MCF 10A (cell line): Measurements from ENCODE around the gene KIFC1. TPM values are rescaled to one million over a fixed set of nuclear protein-coding genes. Genes with fewer than 3 reads are reported as not detected.
"Not testable (repeated sequence)": the region's sequence is repeated elsewhere in the genome, so short reads cannot be mapped to it uniquely, and the experiment has no call there.

ENCODE experiments used
- Bru-seq: library from RNA; stranded (reverse); fragments of 400-500 nt; gene quantifications from one replicate; lab custom pipeline; 2021; lab: Mats Ljungman, UMichigan
- BruChase-seq, 2 experiments: library from RNA; stranded (reverse); fragments of 400-500 nt; gene quantifications; one replicate each; lab custom pipeline; 2021; lab: Mats Ljungman, UMichigan
- BruUV-seq: library from RNA; stranded (reverse); fragments of 400-500 nt; replicated peaks from 2 replicates; lab custom pipeline; 2021; lab: Mats Ljungman, UMichigan
- CTCF ChIA-PET: fragments of 300-600 bp; sonication (Branson Sonifier 250); formaldehyde crosslinking; extraction: SDS; loops from one replicate; lab custom pipeline; 2021; ENCODE audit warnings: antibody characterized with exemption, inconsistent platforms; lab: Yijun Ruan, JAX
- POLR2A ChIA-PET: fragments of 300-600, 350-650 bp; sonication (Branson Sonifier 250); formaldehyde crosslinking; extraction: SDS; loops from one replicate; lab custom pipeline; 2020; ENCODE audit warnings: antibody characterized with exemption, inconsistent platforms; lab: Yijun Ruan, JAX
- DNase-seq: peaks from one replicate; pipeline ENCODE4 v3.0.0-alpha.2; 2018; ENCODE audit not compliant: unreplicated experiment
- H3K27ac Mint-ChIP-seq: one replicate; pipeline ENCODE4 v1.8.0; 2022; ENCODE audit warnings: mild to moderate bottlenecking, low read depth, mixed read lengths; ENCODE audit not compliant: unreplicated experiment
- H3K27me3 Mint-ChIP-seq: one replicate; pipeline ENCODE4 v1.8.0; 2022; ENCODE audit warnings: mixed read lengths; ENCODE audit not compliant: insufficient read depth, unreplicated experiment
- H3K36me3 Mint-ChIP-seq: one replicate; pipeline ENCODE4 v1.8.0; 2022; ENCODE audit warnings: mild to moderate bottlenecking, moderate library complexity, mixed read lengths; ENCODE audit not compliant: insufficient read depth, unreplicated experiment
- H3K4me1 Mint-ChIP-seq: one replicate; pipeline ENCODE4 v1.8.0; 2022; ENCODE audit warnings: mixed read lengths; ENCODE audit not compliant: insufficient read depth, unreplicated experiment
- H3K4me3 Mint-ChIP-seq: one replicate; pipeline ENCODE4 v1.8.0; 2022; ENCODE audit warnings: mild to moderate bottlenecking, moderate library complexity, mixed read lengths; ENCODE audit not compliant: unreplicated experiment
- H3K9me3 Mint-ChIP-seq: one replicate; pipeline ENCODE4 v1.8.0; 2022; ENCODE audit warnings: mixed read lengths; ENCODE audit not compliant: unreplicated experiment
- intact Hi-C: fragments of 100-400 bp; cut with micrococcal nuclease; formaldehyde crosslinking; loops from 2 replicates; pipeline ENCODE4 v1.14.1; 2022
- long read RNA-seq: library from polyadenylated mRNA; stranded (forward); transcript quantifications from one replicate; pipeline ENCODE4 v2.0.0, GENCODE V29; 2022
- total RNA-seq: library from RNA; stranded (reverse); gene quantifications from 2 replicates; pipeline ENCODE4 v1.2.3, GENCODE V29; 2022
- TF ChIP-seq, protein P1 (sequence below): fragments of 200-600 bp; IDR thresholded peaks from one replicate; pipeline ENCODE4 v1.8.0; 2022; ENCODE audit warnings: antibody characterized with exemption, mild to moderate bottlenecking; ENCODE audit not compliant: unreplicated experiment

KIFC1 gene, protein sequence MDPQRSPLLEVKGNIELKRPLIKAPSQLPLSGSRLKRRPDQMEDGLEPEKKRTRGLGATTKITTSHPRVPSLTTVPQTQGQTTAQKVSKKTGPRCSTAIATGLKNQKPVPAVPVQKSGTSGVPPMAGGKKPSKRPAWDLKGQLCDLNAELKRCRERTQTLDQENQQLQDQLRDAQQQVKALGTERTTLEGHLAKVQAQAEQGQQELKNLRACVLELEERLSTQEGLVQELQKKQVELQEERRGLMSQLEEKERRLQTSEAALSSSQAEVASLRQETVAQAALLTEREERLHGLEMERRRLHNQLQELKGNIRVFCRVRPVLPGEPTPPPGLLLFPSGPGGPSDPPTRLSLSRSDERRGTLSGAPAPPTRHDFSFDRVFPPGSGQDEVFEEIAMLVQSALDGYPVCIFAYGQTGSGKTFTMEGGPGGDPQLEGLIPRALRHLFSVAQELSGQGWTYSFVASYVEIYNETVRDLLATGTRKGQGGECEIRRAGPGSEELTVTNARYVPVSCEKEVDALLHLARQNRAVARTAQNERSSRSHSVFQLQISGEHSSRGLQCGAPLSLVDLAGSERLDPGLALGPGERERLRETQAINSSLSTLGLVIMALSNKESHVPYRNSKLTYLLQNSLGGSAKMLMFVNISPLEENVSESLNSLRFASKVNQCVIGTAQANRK
- total RNA-seq (20.3 and 27.1 TPM in 2 replicates), Bru-seq, nascent RNA (percentile 60 among the genes with signal in this experiment), BruChase-seq, experiment 1, labeled RNA remaining after a 6-hour chase (percentile 56 among the genes with signal in this experiment), BruChase-seq, experiment 2, labeled RNA remaining after a 2-hour chase (percentile 60 among the genes with signal in this experiment)
- long read RNA-seq, transcript KIFC1-211 (11 exons, 2,706 nt), result major isoform, 8 of 14 reads
- long read RNA-seq, partial matches to known transcripts, result 4 of 14 reads
- long read RNA-seq, other reads (novel, unspliced or antisense), result 2 of 14 reads

DNA sequence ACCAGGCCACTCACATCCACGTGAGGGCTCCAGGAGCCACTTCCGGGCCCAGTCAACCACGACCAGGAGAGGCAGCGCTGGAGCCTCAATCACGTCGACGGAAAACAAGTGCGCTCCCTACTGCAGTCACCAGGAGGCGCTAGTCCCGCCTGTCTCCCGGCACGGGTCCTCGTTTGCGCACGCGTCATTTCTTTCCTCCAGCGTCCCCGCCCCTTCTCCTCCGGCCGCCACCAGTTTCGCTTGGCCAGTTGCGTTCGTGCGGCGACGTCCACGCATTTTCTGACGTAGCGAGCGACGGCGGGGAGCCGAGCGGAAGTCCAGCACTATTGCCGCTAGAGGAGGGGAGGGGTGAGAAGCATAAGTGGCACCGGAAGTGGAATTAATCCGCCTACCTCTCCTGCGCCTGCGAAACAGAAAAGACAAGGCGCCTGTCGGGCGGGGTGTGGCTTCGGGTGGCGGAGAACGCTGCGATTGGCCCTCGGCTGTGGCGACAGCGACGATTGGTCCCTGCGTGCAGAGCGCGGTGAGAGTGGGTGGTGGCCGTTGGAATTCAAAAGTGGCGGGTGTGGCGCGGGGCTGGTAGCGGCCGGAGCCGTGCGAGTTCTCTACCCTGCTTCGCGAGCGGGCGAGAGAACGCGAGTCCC lies at the start of gene KIFC1:
KIFC1 (plus strand) TSS at position 546 of the 644 bp plus-strand sequence. CDS start 163 bp downstream, outside the sequence.
- intact Hi-C loops, result loop anchor here (1.0 to 2.0 kb wide), 4 partner anchors 19 to 46 kb away; partner anchors contain the start of gene CUTA
- H3K4me3 Mint-ChIP-seq, result peak within 1 kb of the TSS; percentile 81
- no TSS peak for BruUV-seq
- H3K27ac Mint-ChIP-seq, result peak within 1 kb of the TSS; percentile 72
- peak; percentile 99 for DNase-seq
- TF ChIP-seq, protein P1, sequence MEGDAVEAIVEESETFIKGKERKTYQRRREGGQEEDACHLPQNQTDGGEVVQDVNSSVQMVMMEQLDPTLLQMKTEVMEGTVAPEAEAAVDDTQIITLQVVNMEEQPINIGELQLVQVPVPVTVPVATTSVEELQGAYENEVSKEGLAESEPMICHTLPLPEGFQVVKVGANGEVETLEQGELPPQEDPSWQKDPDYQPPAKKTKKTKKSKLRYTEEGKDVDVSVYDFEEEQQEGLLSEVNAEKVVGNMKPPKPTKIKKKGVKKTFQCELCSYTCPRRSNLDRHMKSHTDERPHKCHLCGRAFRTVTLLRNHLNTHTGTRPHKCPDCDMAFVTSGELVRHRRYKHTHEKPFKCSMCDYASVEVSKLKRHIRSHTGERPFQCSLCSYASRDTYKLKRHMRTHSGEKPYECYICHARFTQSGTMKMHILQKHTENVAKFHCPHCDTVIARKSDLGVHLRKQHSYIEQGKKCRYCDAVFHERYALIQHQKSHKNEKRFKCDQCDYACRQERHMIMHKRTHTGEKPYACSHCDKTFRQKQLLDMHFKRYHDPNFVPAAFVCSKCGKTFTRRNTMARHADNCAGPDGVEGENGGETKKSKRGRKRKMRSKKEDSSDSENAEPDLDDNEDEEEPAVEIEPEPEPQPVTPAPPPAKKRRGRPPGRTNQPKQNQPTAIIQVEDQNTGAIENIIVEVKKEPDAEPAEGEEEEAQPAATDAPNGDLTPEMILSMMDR, result peak; percentile 89
- peaks cover 37% of the 10 kb centered on the region for H3K4me1 Mint-ChIP-seq
- ChIA-PET POLR2A (interaction anchor here (0.6 to 2.0 kb wide), 27 partner anchors 11 to 1196 kb away, joined by 3 to 16 read pairs (median 4); partner anchors contain the start of genes B3GALT4, BAK1, CUTA and ITPR3), CTCF (interaction anchor here (0.6 to 1.6 kb wide), 21 partner anchors 9 to 222 kb away, joined by 3 to 14 read pairs (median 5); no protein-coding TSS in a partner anchor)
- no peaks in the 10 kb centered on the region for H3K27me3 Mint-ChIP-seq
- H3K9me3 Mint-ChIP-seq, result no peaks in the 10 kb centered on the region
- H3K36me3 Mint-ChIP-seq, result no peaks in the 10 kb centered on the region

DNA sequence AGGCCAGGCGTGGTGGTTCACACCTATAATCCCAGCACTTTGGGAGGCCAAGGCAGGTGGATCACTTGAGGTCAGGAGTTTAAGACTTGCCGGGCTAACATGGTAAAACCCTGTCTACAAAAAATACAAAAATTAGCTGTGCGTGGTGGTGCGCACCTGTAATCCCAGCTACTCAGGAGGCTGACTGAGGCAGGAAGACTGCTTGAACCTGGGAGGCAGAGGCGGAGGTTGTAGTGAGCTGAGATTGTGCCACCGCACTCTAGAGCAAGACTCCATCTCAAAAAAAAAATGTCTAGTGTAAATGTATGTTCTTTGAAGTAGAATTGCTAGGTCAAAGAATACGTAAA lies 48.0 kb upstream of the KIFC1 start:
- intact Hi-C loops, DNase-seq, H3K36me3 Mint-ChIP-seq, H3K9me3 Mint-ChIP-seq, H3K27ac Mint-ChIP-seq, H3K4me3 Mint-ChIP-seq, H3K27me3 Mint-ChIP-seq, BruUV-seq: not testable (repeated sequence)
- H3K4me1 Mint-ChIP-seq, result peaks cover 15% of the 10 kb centered on the region
- ChIA-PET POLR2A (interaction anchor here (0.7 to 2.2 kb wide), 3 partner anchors 10 to 54 kb away, joined by 3 to 7 read pairs (median 4); partner anchors contain the start of genes PFDN6 and WDR46), CTCF (interaction anchor here (0.7 to 1.4 kb wide), 4 partner anchors 19 to 529 kb away, joined by 3 to 4 read pairs (median 4); partner anchors contain the start of gene KIFC1)

DNA sequence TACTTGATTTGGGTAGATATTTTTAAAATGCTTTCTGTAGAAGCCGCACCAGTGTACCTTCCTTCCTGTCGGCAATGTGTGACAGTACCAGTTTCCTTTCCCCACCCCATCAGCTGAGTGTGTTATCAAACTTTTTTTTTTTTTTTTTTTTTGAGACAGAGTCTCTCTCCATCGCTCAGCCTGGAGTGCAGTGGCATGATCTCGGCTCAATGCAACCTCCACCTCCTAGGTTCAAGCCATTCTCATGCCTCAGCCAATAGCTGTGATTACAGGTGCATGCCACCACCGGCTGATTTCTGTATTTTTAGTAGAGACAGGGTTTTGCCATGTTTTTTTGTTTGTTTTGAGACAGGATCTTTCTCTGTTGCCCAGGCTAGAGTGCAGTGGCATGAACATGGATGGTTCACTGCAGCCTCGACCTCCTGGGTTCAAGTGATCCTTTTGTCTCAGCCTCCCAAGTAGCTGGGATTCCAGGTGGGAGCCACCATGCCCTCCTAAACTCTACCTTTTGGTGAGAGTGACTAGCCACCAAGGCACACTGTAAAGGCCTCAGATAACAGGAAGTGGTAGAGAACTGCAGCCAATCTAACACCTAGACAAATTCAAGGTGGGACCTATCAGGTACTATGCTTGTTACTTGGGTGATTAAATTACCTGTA lies 47.5 kb upstream of the KIFC1 start:
- no TSS peak for BruUV-seq
- intact Hi-C loops, result no loop called here
- ChIA-PET CTCF (interaction anchor here (0.6 to 2.5 kb wide), 16 partner anchors 8 to 530 kb away, joined by 3 to 17 read pairs (median 4); partner anchors contain the start of genes KIFC1 and ZBTB22), POLR2A (interaction anchor here (0.7 to 2.2 kb wide), 7 partner anchors 10 to 370 kb away, joined by 3 to 10 read pairs (median 4); partner anchors contain the start of genes PFDN6 and WDR46)
- H3K9me3 Mint-ChIP-seq, result no peaks in the 10 kb centered on the region
- DNase-seq, result no peak
- no peaks in the 10 kb centered on the region for H3K36me3 Mint-ChIP-seq
- TF ChIP-seq, protein P1, result no peak
- H3K4me3 Mint-ChIP-seq, result no peak overlapping the region
- H3K27ac Mint-ChIP-seq, result no peak overlapping the region
- no peaks in the 10 kb centered on the region for H3K27me3 Mint-ChIP-seq
- H3K4me1 Mint-ChIP-seq, result peaks cover 15% of the 10 kb centered on the region
